Measurements from ENCODE around the gene PTPRR.

- TF ChIP-seq CTCF (conservative IDR thresholded peaks at IDR 0.05; ENCODE audit: low read length) (no peak), EZH2phosphoT487 (IDR thresholded peaks at IDR 0.05; ENCODE audit: borderline replicate concordance) (no peak)
Measured at GRCh38 chr12:70840656-70841350, 79.7 kb downstream of the PTPRR start.

Measured in Loucy (cell line).